Measurements from ENCODE around the gene SRC.
"Not testable (repeated sequence)": the region's sequence is repeated elsewhere in the genome, so short reads cannot be mapped to it uniquely, and the experiment has no call there.

Gene SRC

DNA sequence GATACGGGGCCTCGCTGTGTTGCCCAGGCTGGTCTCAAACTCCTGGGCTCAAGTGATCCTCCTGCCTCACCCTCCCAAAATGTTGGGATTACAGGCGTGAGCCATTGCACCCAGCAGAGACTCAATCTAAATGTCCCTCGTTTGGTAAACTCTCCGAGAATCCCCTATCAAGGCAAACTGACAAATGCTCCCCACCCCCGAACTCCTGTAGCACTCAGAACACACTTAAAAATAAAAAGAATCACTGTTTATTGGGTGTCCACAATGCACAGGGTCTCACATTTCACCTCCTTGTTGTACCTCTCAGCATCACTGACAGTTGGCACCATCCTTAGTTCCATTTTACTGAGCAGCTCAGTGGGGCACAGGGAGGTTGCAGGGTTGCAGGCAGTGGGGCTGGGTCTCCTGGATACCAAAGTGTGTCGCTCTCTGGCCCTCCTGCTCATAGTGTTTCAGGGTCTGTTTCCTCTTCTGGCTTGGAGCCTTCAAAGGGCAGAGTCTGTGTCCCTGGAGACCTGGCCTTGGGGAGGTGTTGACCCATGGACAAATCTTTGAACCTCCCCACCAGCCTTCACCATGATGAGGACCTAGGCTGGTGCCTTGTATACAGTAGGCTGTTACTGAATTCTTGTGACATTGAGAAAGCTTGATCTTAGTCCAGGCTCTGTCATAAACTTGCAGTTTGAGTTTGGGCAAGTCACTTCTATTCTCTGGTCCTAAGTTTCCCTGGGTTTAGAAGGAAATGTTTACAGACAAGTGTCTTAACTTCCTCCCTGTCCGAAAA, 8.5 kb upstream of the SRC start:
- no peak for DNase-seq

DNA sequence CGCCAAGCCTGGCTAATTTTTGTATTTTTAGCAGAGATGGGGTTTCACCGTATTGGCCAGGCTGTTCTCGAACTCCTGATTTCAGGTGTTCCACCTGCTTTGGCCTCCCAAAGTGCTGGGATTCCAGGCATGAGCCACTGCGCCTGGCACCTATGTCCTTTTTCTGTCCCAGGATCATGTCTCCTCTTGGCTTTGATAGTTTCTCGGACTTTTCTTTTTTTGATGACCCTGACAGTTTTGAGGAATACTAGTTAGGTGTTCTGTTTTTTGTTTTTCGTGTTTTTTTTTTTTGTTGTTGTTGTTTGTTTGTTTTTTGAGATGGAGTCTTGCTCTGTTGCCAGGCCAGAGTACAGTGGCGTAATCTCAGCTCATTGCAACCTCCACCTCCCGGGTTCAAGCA, 7.6 kb upstream of the SRC start:
- not testable (repeated sequence) for DNase-seq

DNA sequence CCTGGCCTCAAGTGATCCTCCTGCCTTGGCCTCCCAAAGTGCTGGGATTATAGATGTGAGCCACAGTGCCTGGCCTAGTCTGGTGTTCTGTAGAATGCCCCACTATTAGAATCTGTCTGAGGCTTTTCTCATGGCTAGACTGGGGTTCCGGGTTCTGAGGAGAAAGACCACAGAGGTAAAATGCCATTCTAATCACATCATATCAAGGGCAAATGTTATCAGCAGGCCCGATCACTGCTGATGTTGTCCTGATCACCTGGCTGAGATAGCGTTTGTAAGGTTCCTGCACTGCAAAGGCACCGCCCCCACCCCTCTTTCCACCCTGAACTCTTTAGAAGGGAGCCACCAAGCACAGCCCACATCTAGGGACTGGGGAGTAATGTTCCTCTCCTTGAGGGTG, 6.7 kb upstream of the SRC start:
- DNase-seq, result no peak

DNA sequence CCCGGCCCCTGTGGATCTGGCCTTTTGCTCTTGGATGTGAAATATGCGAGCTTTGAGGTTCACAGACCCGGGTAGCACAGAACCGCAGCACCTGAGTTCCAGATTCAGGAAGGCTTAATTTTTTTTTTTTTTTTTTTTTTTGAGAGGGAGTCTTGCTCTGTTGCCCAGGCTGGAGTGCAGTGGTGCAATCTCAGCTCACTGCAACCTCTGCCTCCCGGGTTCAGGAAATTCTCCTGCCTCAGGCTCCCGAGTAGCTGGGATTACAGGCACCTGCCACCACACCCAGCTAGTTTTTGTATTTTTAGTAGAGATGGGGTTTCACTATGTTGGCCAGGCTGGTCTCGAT, 6.2 kb upstream of the SRC start:
- DNase-seq, result not testable (repeated sequence)

DNA sequence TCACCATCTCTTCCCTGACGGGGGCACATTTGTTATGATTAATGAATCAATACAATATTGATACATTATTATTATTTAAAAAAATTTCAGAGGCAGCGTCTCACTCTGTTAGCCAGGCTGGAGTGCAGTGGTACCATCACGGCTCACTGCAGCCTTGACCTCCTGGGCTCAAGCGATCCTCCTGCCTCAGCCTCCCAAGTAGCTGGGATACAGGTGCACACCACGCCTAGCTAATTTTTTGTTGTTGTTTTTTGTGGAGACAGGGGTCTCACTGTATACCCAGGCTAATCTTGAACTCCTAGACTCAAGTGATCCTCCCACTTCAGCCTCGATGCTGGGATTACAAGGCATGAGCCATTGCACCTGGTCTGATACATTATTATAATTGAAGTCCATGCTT, 4.9 kb upstream of the SRC start:
- DNase-seq, result no peak

DNA sequence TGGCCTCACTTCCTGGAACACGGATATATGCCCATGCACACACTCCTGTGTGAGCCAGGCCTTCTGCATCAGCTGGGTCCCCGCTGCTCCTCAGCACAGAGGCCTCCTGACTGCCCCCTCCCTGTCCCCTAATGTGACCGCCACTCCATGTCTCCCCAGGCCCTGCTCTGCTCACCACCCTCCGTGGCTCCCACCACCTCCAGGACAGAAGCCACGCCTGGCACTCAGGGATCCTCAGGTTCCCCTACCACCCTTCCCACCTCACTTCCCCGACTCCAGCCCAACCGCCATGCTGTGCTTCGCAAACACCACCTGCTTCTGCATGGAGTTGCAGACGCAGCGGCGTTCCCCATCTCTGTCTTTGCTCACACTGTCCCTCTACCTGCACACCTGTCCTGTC, 4.3 kb upstream of the SRC start:
- DNase-seq, result no peak

DNA sequence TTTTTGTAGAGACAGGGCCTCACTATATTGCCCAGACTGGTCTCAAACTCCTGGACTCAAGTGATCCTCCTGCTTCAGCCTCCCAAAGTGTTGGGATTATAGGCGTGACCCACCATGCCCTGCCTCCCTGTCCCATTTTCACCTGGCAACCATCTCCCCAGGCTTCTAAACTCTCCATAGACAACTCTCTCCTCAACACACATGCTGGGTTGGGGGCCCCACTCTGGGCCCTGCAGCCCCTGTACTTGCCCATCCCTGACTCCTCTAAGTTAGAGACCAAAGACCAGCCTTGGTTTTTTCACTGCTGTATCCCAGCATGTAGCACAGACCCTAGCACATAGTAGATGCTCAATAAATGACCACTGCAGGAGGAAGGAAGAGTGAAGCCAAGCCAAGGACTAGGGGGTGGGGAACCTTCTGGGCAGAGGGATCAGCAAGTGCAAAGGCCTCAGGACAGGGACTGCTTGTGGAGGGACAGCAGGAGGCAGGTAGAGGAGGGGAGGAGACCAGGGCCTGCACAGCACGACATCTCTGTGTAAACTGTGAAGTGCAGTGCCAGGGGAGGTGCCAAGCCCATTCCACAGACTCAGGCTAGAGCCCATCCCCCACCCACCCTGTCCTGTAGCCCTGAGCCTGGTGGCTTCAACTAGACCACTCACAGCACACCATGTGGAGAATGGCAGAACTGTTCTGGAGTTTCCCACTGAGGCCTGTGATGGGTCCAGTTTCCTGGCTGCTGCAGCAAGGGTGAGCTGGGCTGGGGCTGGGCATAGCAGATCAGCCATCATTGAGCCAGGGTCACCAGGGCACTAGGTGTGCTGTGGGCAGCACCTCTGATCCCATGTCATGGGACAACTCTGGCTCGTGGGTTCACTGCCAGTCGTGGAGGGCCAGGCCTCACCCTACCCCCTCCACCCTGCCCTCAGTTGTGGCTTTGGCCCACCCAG, 3.4 kb upstream of the SRC start:
- DNase-seq, result no peak

DNA sequence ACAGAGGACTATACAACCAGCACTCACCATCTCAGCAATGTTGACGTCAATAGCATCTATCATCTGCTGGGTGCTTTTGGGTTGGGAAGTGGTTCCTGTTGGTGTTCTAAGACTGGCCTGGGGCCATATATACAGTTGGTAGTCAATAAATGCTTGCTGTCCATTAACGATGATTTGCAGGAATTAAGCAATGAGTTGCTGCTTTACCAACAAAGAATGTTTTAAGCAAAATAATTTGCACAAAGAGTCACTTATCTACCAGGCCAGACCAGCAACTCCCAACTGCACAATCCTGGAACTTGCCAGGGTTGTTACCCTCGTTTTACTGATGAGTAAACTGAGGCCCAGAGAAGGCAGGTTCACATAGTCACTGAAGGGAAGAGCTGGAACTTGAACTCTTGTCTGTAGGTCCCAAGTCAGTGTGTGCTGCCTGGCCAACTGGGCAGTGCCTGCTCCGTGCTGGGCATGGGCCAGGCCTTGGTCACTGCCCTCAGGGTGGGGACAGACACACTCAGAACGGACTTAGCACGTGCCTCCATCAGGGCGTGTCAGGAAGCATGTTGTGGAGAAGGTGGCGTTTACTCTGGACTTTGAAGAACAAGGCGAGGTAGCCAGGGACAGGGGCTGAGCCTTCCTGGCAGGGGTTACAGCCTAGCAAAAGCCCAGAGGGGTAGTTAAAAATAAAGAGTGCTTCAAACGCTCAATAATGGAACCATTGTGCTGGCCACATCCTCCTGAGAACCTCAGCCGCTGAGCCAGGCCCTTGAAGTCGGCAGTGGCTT, 2.5 kb upstream of the SRC start:
- no peak for DNase-seq

DNA sequence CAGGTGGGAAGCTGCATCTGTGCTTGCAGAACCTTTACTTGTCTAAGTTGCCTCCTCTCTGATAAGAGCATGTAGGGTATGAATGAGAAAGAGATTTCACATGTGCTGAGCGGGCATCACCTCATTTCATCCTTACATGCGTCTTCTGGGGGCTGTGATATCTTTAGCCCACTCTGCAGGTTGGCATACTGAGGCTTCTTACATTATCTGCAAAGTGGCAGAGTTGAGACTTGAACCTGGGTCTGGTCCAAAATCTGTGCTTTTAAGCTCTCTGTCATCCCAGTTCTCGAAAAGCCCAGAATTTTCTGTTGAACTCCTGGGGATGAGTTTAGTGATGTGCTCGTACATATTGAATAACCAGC, 2.0 kb upstream of the SRC start:
- DNase-seq, result no peak

DNA sequence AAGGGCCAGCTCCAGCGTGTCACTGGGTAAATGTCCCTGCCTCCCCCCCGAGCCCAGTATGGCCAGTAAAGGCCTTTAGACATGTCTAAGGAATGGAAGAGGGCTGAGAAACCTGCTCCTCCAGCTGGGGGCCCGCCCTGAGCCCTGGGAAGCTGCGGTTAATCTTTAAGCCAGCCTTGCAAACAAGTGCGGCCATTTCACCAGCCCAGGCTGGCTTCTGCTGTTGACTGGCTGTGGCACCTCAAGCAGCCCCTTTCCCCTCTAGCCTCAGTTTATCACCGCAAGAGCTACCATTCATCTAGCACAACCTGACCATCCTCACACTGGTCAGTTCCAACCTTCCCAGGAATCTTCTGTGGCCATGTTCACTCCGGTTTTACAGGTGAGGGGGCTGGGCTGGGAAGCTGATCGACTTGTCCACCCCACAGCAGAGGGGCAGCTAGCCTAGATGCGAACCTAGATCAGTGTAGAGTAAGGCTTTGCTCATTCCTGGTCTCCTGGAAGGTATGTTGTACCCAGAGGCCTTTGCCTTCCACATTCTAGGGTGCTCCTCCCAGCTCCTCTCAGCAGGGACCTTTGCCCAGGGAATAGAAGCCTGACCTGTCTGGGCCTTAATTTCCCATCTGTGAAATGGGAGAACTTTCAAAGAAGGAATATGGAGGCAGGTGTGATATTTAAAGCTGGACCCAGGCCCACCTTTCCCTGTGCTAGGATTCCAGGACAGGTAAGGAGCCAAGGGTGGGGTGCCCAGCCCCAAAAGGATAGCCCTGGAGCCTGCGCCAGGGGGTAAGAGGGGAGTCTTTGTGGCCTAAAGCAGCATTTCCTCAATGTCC, 1.2 kb upstream of the SRC start:
- DNase-seq, result no peak

DNA sequence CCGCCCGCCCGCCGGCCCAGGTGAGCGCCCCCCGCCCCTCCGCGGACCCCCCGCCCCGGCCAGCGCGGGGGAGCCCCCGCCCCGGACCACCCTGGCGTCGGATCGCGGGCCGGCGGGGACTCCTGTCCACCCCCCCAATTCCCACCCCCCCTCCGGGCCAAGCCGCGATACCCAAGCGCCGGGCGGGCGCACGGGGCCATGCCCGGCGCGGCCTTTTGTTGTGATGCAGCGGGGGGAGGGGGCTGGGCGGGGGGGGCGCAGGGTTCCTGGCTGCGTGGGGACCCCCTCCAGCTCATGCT, 245 bp downstream of the SRC start:
- DNase-seq, result no peak

DNA sequence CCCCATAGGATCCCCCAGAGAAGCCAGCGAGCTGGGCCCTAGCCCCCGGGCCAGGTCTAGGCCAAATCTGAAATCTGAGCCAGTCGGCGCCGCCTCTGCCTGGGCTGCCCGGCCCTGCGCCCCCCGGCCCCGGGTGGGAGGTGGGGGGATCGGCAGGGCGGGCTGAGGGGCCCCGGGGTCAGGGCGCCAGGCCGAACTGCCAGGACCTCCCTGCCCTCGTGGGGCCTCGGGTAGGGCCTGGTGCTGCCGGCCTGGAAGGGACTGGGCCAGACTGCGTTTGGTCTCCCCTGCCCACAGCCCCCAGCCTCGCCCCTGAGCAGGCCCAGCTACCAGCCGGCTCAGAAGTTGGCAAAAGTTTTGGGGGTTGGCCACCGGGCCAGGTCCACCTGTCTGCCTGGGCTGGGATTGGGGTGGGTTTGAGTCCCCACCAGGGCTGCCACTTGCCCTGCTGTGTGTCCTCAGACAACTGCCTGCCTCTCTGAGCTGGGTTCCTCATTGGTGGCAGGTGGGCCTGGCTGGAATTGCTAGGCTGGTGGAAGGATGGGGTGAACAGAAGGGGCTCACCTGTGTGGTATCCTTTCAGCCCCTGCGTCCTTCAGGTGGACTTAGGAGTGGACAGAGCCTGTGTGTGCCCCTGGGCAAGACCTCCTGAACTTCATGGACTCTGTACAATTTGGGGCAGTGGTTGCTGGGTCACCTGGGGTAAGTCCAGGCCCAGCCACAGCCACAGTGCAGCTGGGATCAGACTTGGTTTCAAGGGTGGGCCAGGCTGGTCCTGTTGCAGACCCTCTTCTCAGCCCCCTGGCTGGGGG, 801 bp downstream of the SRC start:
- no peak for DNase-seq

DNA sequence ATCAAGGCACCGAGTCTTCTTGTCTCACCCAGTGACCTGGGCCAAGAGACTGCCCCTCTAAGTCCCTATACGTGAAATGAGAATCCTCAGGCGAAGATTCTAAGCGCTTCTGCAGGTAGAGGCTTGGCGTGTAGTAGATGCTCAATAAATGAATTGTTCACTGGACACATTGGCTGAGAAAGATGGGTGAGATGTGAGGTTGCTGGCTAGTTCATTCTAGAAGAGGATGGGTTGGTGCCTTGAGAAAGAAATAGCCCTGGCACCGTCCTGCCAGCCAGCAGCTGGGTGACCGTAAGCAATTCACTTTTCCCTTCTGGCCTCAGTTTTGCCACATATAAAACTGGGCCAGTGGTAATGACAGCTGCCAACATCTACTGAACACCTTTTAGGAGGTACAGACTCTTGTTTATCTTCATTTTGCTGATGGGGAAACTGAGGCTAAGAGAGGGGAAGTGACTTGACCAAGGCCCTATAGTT, 1.4 kb downstream of the SRC start:
- DNase-seq, result no peak

DNA sequence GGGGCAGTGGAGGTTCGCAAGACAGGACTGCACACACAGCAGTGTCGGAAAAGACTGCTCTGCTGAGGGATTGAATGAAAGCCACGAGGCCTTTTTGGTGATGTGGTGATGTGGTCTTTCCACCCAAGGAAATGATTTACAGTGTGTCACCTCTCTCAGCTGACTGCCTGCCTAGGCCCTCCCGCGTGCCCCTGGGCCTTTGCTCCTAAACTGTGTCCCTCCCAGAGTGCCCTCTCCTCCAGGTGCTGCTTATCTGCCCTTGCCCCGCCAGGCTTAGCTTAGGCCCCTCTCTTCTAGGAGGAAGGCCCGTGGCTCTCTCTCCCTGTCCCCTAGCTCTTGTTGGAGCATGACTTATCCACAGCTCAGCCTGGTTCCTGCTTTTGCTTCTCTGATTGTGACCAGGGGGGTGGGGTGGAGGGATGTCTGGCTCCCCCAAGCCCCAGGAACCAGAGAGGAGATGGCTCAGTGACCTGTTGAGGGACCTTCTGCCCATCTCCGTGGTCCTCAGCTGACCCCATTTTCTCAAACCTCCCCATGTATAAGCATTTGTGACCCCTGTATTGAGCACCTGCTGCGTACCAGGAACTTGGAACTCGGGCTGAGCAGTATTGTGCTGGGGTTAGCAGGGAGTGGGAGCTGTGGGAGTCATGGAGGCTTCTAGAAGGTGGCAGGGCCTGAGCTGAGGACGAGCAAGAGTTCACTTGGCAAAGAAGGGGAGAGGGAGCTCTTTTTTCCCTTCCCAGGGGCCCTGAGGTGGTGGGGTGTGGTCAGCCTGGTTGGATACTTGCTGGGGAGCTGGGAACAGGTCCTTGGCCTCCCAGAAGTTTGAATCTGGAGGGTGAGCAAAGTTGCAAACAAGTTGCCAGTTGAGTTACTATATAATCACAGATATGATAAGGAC, 2.2 kb downstream of the SRC start:
- no peak for DNase-seq

DNA sequence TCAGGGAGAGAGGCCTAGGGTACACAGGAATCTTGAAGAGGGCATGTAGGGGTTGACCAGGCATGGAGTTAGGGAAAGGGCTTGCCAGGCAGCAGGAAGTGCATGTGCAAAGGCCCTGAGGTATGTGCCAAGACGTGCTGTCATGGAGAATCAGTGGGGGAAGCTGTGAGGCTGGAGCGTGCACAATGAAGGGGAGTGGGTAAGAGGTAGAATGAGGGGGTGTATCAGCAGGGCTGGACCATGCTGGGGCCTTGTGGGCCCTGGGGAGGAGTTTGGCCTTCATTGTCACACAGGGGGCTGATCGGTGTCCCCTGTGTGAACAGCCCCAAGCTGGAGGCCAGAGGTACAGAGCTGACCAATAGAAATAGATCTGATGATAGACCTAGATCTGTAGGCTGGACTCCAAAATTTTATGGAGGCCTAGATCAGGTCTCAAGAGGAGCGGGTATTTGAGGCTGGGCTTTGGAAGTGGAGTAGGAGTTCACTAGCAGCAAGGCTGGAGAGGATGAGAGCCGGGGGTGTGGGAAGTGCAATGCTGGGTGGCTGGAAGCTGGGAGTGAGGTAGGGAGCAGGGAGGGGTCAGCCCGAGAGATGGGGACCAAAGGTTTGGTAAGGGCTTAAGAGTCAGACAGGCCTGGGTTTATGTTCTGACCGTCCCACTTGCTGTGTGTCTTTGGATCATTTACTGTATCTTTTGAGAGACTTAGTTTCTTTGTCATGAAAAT, 3.0 kb downstream of the SRC start:
- no peak for DNase-seq

DNA sequence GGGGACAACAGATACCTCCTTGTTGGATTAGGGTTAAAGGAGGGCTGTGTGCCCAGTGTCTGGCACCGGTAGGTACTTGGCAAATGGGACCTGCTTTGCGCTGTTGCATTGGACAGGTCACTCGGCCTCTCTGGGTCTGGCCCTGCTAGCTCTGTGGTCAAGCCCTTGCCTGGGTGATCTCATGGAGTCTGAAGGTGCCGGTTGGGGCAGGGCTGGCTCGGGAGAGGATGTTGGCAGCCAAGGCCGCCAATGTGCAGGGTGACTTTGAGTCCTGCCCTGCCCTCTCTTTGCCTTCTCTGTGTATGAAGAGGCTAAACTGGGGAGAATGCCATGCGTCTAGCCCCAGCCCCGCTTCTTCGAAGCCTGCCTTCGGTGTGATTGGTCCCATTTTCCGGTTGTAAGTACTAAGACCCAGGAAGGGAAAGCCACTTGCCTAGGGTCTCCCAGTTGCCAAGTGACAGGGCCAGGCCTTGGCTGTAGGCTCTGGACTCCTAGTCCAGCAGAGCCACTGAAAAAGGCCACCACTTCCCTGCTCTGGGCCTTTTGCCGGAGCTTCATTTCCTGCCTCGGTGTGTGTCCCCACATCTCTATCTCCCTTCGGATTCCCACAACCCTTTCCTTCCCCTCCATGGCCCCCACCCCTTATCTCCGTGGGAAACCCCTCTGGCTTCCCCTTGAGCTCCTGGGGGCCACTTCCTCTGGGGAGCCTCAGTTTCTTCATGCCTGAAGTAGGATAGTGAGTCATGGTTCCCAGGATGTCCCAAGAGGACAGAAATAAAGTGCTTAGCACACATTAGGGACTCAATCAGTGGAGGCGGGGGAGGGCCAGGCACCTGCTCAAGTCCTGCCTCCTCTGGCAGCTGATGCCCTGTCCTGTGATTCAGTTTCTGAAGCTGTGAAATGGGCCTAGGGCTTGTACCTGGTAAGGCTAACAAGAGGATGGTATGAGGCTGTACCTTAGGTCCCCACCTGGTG, 3.9 kb downstream of the SRC start:
- DNase-seq, result no peak

DNA sequence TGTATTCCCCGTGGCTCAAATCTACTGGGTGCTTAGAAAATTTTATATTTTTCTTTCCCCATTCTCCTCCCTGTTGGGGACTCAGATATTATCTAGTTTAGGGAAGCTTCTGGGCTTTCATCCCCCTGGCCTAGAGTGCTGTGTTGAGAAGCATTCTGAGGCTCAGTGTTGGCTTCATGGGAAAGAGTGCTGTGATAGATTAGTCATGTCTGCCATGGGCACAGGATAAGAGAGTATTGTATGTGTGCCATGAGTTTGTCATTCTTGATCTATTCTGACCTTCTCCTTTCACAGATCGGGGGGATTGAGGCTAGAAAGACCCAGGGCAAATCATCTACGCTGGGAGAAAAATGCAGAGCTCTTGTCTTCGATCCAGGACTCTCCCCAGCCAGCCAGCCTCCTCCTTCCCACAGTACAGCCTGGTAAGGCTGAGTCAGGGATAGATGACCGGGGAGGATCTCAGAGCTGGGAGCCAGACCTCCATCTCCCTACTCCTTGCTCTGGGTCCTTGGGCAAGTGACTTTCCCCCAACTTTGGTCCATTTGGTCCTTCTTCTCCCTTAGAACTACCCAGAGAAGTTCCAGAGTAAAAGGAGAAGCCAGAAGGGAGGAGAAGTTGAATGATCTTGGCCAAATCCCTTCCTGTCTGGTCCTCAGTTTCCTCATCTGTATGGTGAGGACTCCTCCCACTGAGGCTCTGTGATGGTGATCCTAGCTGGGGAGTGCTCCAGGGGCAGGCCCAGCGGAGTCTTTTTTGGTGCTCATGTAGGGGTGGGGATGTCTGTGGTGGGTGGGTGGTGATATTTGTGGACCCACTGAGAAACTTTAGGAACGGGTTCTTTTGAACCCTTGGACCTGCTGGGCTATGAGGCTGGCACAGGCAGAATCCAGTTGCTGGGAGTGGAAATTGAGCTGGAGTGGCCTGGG, 5.0 kb downstream of the SRC start:
- no peak for DNase-seq

All from NCI-H2081 treated with DMSO at 0.1 percent for 48 hours (cell line).